SK-N-MC (cell line): ENCODE data around the gene TRIM27.

Source experiments
- DNase-seq: peaks from one replicate; pipeline ENCODE4 v3.0.0-alpha.2; 2011; ENCODE audit warnings: low read depth, low spot score
- H3K27ac ChIP-seq: fragments of 200-600 bp; sonication (generic); 2 replicates; pipeline ENCODE4 v1.5.1; 2016; ENCODE audit warnings: mixed run types
- H3K36me3 ChIP-seq: fragments of 200-600 bp; sonication (generic); 2 replicates; pipeline ENCODE4 v1.6.1; 2017; ENCODE audit warnings: antibody characterized with exemption, low read length, mixed read lengths; ENCODE audit not compliant: insufficient read depth
- H3K4me3 ChIP-seq: fragments of 200-600 bp; sonication (generic); 2 replicates; pipeline ENCODE4 v1.5.1; 2016
- H3K9ac ChIP-seq: fragments of 200-600 bp; sonication (generic); 2 replicates; pipeline ENCODE4 v1.8.0; 2017; ENCODE audit warnings: mixed run types, mixed read lengths; ENCODE audit not compliant: insufficient read length
- H3K9me3 ChIP-seq: fragments of 200-600 bp; sonication (generic); 2 replicates; pipeline ENCODE4 v1.6.1; 2017; ENCODE audit warnings: low read depth, mild to moderate bottlenecking, antibody characterized with exemption, low read length, moderate library complexity, mixed read lengths
- EZH2 ChIP-seq: fragments of 200-600 bp; sonication (generic); IDR thresholded peaks from one replicate; pipeline ENCODE4 v1.6.1; 2017; ENCODE audit warnings: antibody characterized with exemption
- FOXP2 ChIP-seq: optimal IDR thresholded peaks from 2 replicates; pipeline ENCODE3; 2011; ENCODE audit warnings: mild to moderate bottlenecking, moderate library complexity; ENCODE audit not compliant: insufficient read depth; ENCODE audit errors: extremely low read length, control extremely low read depth
- POLR2AphosphoS5 ChIP-seq: IDR thresholded peaks from 2 replicates; pipeline ENCODE4 v1.6.1; 2012; ENCODE audit warnings: mild to moderate bottlenecking, low read depth, low read length, borderline replicate concordance

Gene TRIM27

GRCh38 chr6:28907394-28907793 is 16.4 kb downstream of the TRIM27 start:
- no peak overlapping the region for H3K4me3 ChIP-seq
- TF ChIP-seq POLR2AphosphoS5 (no peak), EZH2 (no peak), FOXP2 (no peak)
- no peak for DNase-seq
- no peak overlapping the region for H3K27ac ChIP-seq
- no peaks in the 10 kb centered on the region for H3K9me3 ChIP-seq
- H3K9ac ChIP-seq, result no peak overlapping the region
- peaks cover 96% of the 10 kb centered on the region for H3K36me3 ChIP-seq

GRCh38 chr6:28906669-28907068 is 17.1 kb downstream of the TRIM27 start:
- Histone ChIP-seq H3K4me3 (no peak overlapping the region), H3K36me3 (peaks cover 96% of the 10 kb centered on the region), H3K9ac (no peak overlapping the region), H3K27ac (no peak overlapping the region), H3K9me3 (no peaks in the 10 kb centered on the region)
- TF ChIP-seq EZH2 (no peak), POLR2AphosphoS5 (no peak), FOXP2 (no peak)
- DNase-seq, result no peak

- no peak overlapping the region for H3K9ac ChIP-seq
These were observed 20.1 kb downstream of the TRIM27 start for GRCh38 chr6:28903686-28904085.

GRCh38 chr6:28901831-28902230 is 22.0 kb downstream of the TRIM27 start:
- no peak for DNase-seq
- peaks cover 60% of the 10 kb centered on the region for H3K36me3 ChIP-seq
- TF ChIP-seq POLR2AphosphoS5 (no peak), FOXP2 (no peak), EZH2 (no peak)
- no peaks in the 10 kb centered on the region for H3K9me3 ChIP-seq
- no peak overlapping the region for H3K4me3 ChIP-seq
- no peak overlapping the region; the same call in 1 of the 2 replicates for H3K27ac ChIP-seq
- H3K9ac ChIP-seq, result no peak overlapping the region

More at GRCh38 chr6:28903686-28904085, 20.1 kb downstream of the TRIM27 start:
- DNase-seq, result no peak
- Histone ChIP-seq H3K36me3 (peaks cover 78% of the 10 kb centered on the region), H3K9me3 (no peaks in the 10 kb centered on the region), H3K4me3 (no peak overlapping the region), H3K27ac (no peak overlapping the region)
- TF ChIP-seq POLR2AphosphoS5 (no peak), EZH2 (no peak), FOXP2 (no peak)

GRCh38 chr6:28900577-28901256 is 23.1 kb downstream of the TRIM27 start:
- no peak overlapping the region for H3K4me3 ChIP-seq
- DNase-seq, result no peak
- no peak overlapping the region for H3K27ac ChIP-seq
- no peaks in the 10 kb centered on the region for H3K9me3 ChIP-seq
- H3K9ac ChIP-seq, result no peak overlapping the region
- peaks cover 51% of the 10 kb centered on the region for H3K36me3 ChIP-seq
- TF ChIP-seq FOXP2, result no peak
- TF ChIP-seq POLR2AphosphoS5, result no peak
- no peak for TF ChIP-seq EZH2

GRCh38 chr6:28898710-28898965 is 25.1 kb downstream of the TRIM27 start:
- DNase-seq, result no peak
- no peak overlapping the region for H3K27ac ChIP-seq
- H3K9ac ChIP-seq, result no peak overlapping the region
- TF ChIP-seq POLR2AphosphoS5, result no peak
- no peak for TF ChIP-seq EZH2
- TF ChIP-seq FOXP2, result no peak
- no peaks in the 10 kb centered on the region for H3K9me3 ChIP-seq
- peaks cover 31% of the 10 kb centered on the region for H3K36me3 ChIP-seq
- no peak overlapping the region for H3K4me3 ChIP-seq

GRCh38 chr6:28897369-28897745 is 26.4 kb downstream of the TRIM27 start:
- H3K9ac ChIP-seq, result peak overlapping the region; percentile 99
- TF ChIP-seq POLR2AphosphoS5 (no peak), EZH2 (no peak), FOXP2 (no peak)
- H3K36me3 ChIP-seq, result peaks cover 18% of the 10 kb centered on the region
- no peak for DNase-seq
- H3K9me3 ChIP-seq, result no peaks in the 10 kb centered on the region
- H3K4me3 ChIP-seq, result peak overlapping the region; percentile 92
- peak overlapping the region; percentile 100 for H3K27ac ChIP-seq

- Histone ChIP-seq H3K4me3 (peak overlapping the region; percentile 92), H3K9me3 (no peaks in the 10 kb centered on the region), H3K9ac (peak overlapping the region; percentile 99), H3K27ac (peak overlapping the region; percentile 100), H3K36me3 (peaks cover 12% of the 10 kb centered on the region)
- no peak for TF ChIP-seq EZH2
- peak; percentile 19 for TF ChIP-seq POLR2AphosphoS5
- DNase-seq, result no peak
These were observed 27.0 kb downstream of the TRIM27 start for GRCh38 chr6:28896505-28897368.

- Histone ChIP-seq H3K4me3 (peak overlapping the region; percentile 92), H3K27ac (peak overlapping the region; percentile 100), H3K9me3 (no peaks in the 10 kb centered on the region), H3K9ac (peak overlapping the region; percentile 99), H3K36me3 (no peaks in the 10 kb centered on the region)
- TF ChIP-seq POLR2AphosphoS5 (peak; percentile 84), EZH2 (no peak)
- peak; percentile 98 for DNase-seq
These were observed 28.5 kb downstream of the TRIM27 start for GRCh38 chr6:28895131-28895812.
